SK-N-SH treated with all-trans-retinoic acid at 6 μM for 48 hours (cell line): ENCODE data around the gene DNMT3L.

ENCODE experiments used
- ATAC-seq: fragments of 200-7000 bp; cut with Tn5 transposase; 3 replicates; pipeline ENCODE4 v1.9.1; 2020; ENCODE audit warnings: mild to moderate bottlenecking, moderate library complexity
- BACH2 ChIP-seq: fragments of 250-450 bp; sonication (Bioruptor Pico); IDR thresholded peaks from 2 replicates; pipeline ENCODE4 v1.9.0; 2021; ENCODE audit warnings: mild to moderate bottlenecking, borderline replicate concordance
- CSDC2 ChIP-seq: fragments of 250-450 bp; sonication (Bioruptor Pico); IDR thresholded peaks from 2 replicates; pipeline ENCODE4 v1.5.0; 2020; ENCODE audit warnings: mild to moderate bottlenecking, moderate library complexity
- ESRRG ChIP-seq: fragments of 250-450 bp; sonication (Bioruptor Pico); IDR thresholded peaks from 2 replicates; pipeline ENCODE4 v1.6.1; 2021; ENCODE audit warnings: mild to moderate bottlenecking
- GLIS3 ChIP-seq: fragments of 250-450 bp; sonication (Bioruptor Pico); IDR thresholded peaks from 2 replicates; pipeline ENCODE4 v1.5.0; 2020; ENCODE audit warnings: mild to moderate bottlenecking, moderate library complexity
- ISL1 ChIP-seq: fragments of 250-450 bp; sonication (Bioruptor Pico); IDR thresholded peaks from 2 replicates; pipeline ENCODE4 v2.1.2; 2022; ENCODE audit warnings: mild to moderate bottlenecking, moderate library complexity
- OSR1 ChIP-seq: fragments of 250-450 bp; sonication (Bioruptor Pico); IDR thresholded peaks from 2 replicates; pipeline ENCODE4 v1.8.0; 2022; ENCODE audit warnings: moderate library complexity, mild to moderate bottlenecking, inconsistent platforms
- PPARA ChIP-seq: fragments of 250-450 bp; sonication (Bioruptor Pico); IDR thresholded peaks from 2 replicates; pipeline ENCODE4 v1.5.0; 2020; ENCODE audit warnings: mild to moderate bottlenecking, borderline replicate concordance
- SNAI2 ChIP-seq: fragments of 250-450 bp; sonication (Bioruptor Pico); IDR thresholded peaks from 2 replicates; pipeline ENCODE4 v1.5.0; 2020; ENCODE audit warnings: mild to moderate bottlenecking, moderate library complexity
- TCF4 ChIP-seq: fragments of 250-450 bp; sonication (Bioruptor Pico); IDR thresholded peaks from 2 replicates; pipeline ENCODE4 v1.8.0; 2021; ENCODE audit warnings: mild to moderate bottlenecking, moderate library complexity, borderline replicate concordance
- TOX ChIP-seq: fragments of 250-450 bp; sonication (Bioruptor Pico); IDR thresholded peaks from 2 replicates; pipeline ENCODE4 v1.8.0; 2021; ENCODE audit warnings: mild to moderate bottlenecking, moderate library complexity, borderline replicate concordance
- ZFP3 ChIP-seq: fragments of 250-450 bp; sonication (Bioruptor Pico); IDR thresholded peaks from 2 replicates; pipeline ENCODE4 v1.5.0; 2020; ENCODE audit warnings: mild to moderate bottlenecking, moderate library complexity
- ZFP30 ChIP-seq: fragments of 450-650 bp; formaldehyde crosslinking; IDR thresholded peaks from 2 replicates; pipeline ENCODE4 v1.5.0; 2022; ENCODE audit warnings: mild to moderate bottlenecking, moderate library complexity
- ZNF565 ChIP-seq: fragments of 450-650 bp; formaldehyde crosslinking; conservative IDR thresholded peaks from 2 replicates; pipeline ENCODE4 v1.5.0; 2020; ENCODE audit warnings: low read depth, mild to moderate bottlenecking, moderate library complexity
- ZNF70 ChIP-seq: fragments of 450-650 bp; formaldehyde crosslinking; IDR thresholded peaks from 2 replicates; pipeline ENCODE4 v1.5.0; 2020; ENCODE audit warnings: mild to moderate bottlenecking, moderate library complexity
- ZNF8 ChIP-seq: fragments of 450-650 bp; formaldehyde crosslinking; IDR thresholded peaks from 2 replicates; pipeline ENCODE4 v1.5.0; 2020; ENCODE audit warnings: mild to moderate bottlenecking, moderate library complexity
- TF ChIP-seq, protein P1 (sequence below): fragments of 250-450 bp; sonication (Bioruptor Pico); IDR thresholded peaks from 2 replicates; pipeline ENCODE4 v1.8.0; 2021; ENCODE audit warnings: low read depth, mild to moderate bottlenecking, moderate library complexity, borderline replicate concordance
- TF ChIP-seq, protein P2 (sequence below): fragments of 250-450 bp; sonication (Bioruptor Pico); IDR thresholded peaks from 2 replicates; pipeline ENCODE4 v1.5.1; 2020; ENCODE audit warnings: low read depth, mild to moderate bottlenecking, moderate library complexity
- TF ChIP-seq, protein P3 (sequence below): fragments of 250-450 bp; sonication (Bioruptor Pico); IDR thresholded peaks from 2 replicates; pipeline ENCODE4 v1.5.0; 2020; ENCODE audit warnings: mild to moderate bottlenecking, moderate library complexity
- TF ChIP-seq, protein P4 (sequence below): fragments of 250-450 bp; sonication (Bioruptor Pico); IDR thresholded peaks from 2 replicates; pipeline ENCODE4 v1.8.0; 2020; ENCODE audit warnings: mild to moderate bottlenecking, moderate library complexity, borderline replicate concordance
- TF ChIP-seq, protein P5 (sequence below): fragments of 250-450 bp; sonication (Bioruptor Pico); IDR thresholded peaks from 2 replicates; pipeline ENCODE4 v1.5.1; 2021; ENCODE audit warnings: mild to moderate bottlenecking, moderate library complexity

The DNMT3L gene

DNA sequence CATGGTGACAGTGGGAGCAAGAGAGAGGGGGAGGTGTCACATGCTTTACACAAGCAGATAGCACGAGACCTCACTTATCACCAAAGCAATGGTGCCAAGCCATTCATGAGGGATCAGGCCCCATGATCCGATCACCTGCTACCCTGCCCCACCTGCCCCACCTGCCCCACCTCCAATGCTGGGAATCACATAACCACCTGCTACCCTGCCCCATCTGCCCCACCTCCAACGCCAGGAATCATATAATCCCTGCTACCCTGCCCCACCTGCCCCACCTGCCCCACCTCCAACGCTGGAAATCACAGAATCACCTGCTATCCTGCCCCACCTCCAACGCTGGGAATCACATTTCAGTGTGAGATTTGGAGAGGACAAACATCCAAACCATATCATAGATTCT is 13.3 kb upstream of the DNMT3L start (continued):
- no peak for TF ChIP-seq CSDC2 (CRISPR knock-in tag)

DNA sequence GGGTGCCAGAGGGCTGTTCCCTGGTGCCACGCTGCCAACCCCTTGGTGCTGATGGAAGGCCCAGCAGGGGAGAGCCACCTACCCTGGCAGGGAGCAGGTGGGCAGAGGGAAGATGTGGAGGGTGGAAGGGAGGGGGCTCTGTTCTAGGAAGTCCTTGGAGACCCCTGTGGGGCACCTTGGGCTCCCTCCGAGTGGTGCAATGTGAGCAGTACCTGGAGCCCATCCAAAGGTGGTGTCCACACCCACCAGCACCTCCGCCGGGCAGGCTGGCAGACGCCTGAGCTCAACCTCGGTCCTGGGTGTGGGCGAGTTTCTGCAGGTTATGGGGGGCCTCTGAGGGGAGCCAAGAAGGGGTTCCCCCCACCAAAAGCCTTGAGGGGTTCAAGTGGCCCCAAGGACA is 11.3 kb upstream of the DNMT3L start:
- ATAC-seq = no peak
- TF ChIP-seq, protein P1, sequence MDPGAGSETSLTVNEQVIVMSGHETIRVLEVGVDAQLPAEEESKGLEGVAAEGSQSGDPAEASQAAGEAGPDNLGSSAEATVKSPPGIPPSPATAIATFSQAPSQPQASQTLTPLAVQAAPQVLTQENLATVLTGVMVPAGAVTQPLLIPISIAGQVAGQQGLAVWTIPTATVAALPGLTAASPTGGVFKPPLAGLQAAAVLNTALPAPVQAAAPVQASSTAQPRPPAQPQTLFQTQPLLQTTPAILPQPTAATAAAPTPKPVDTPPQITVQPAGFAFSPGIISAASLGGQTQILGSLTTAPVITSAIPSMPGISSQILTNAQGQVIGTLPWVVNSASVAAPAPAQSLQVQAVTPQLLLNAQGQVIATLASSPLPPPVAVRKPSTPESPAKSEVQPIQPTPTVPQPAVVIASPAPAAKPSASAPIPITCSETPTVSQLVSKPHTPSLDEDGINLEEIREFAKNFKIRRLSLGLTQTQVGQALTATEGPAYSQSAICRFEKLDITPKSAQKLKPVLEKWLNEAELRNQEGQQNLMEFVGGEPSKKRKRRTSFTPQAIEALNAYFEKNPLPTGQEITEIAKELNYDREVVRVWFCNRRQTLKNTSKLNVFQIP (CRISPR knock-in tag) = no peak
- no peak for TF ChIP-seq ZFP30
- TF ChIP-seq, protein P2, sequence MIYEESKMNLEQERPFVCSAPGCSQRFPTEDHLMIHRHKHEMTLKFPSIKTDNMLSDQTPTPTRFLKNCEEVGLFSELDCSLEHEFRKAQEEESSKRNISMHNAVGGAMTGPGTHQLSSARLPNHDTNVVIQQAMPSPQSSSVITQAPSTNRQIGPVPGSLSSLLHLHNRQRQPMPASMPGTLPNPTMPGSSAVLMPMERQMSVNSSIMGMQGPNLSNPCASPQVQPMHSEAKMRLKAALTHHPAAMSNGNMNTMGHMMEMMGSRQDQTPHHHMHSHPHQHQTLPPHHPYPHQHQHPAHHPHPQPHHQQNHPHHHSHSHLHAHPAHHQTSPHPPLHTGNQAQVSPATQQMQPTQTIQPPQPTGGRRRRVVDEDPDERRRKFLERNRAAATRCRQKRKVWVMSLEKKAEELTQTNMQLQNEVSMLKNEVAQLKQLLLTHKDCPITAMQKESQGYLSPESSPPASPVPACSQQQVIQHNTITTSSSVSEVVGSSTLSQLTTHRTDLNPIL (CRISPR knock-in tag) = no peak
- TF ChIP-seq, protein P3, sequence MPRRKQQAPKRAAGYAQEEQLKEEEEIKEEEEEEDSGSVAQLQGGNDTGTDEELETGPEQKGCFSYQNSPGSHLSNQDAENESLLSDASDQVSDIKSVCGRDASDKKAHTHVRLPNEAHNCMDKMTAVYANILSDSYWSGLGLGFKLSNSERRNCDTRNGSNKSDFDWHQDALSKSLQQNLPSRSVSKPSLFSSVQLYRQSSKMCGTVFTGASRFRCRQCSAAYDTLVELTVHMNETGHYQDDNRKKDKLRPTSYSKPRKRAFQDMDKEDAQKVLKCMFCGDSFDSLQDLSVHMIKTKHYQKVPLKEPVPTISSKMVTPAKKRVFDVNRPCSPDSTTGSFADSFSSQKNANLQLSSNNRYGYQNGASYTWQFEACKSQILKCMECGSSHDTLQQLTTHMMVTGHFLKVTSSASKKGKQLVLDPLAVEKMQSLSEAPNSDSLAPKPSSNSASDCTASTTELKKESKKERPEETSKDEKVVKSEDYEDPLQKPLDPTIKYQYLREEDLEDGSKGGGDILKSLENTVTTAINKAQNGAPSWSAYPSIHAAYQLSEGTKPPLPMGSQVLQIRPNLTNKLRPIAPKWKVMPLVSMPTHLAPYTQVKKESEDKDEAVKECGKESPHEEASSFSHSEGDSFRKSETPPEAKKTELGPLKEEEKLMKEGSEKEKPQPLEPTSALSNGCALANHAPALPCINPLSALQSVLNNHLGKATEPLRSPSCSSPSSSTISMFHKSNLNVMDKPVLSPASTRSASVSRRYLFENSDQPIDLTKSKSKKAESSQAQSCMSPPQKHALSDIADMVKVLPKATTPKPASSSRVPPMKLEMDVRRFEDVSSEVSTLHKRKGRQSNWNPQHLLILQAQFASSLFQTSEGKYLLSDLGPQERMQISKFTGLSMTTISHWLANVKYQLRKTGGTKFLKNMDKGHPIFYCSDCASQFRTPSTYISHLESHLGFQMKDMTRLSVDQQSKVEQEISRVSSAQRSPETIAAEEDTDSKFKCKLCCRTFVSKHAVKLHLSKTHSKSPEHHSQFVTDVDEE (CRISPR knock-in tag) = no peak
- no peak for TF ChIP-seq TCF4 (CRISPR knock-in tag)
- no peak for TF ChIP-seq ISL1 (CRISPR knock-in tag)
- no peak for TF ChIP-seq ZNF70 (CRISPR knock-in tag)
- TF ChIP-seq PPARA = no peak
- TF ChIP-seq BACH2 (CRISPR knock-in tag) = no peak

DNA sequence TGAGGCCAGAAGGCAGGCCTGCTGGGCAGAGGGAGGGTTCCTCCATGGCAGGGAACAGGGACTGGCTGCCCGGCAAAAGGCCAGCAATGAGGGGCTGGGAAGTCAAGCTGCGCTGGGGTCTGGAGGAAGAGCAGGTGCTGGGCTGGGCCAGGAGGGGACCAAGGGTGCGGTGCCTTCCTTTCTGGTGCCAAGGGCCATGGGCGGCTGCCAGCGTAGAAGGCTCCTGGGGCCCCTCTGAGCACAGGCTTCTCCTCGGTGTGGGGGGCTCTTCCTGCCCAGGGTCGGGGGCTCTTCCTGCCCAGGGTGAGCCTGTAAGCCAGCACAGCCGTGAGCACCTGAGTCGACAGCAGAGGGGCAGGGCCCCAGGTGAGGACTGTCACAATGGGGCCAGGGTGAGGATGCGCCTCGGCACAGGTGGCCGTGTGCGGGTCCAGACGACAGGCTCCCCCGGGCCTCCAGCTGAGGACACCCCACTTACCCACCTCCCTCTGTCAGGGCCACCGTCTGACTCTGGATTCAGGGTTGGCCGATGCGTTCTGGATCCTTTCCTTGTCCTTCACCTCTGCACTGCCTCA is 10.7 kb upstream of the DNMT3L start:
- TF ChIP-seq ZFP30 = no peak
- TF ChIP-seq, protein P1 (CRISPR knock-in tag) = no peak
- no peak for TF ChIP-seq SNAI2 (CRISPR knock-in tag)
- no peak for TF ChIP-seq ZNF70 (CRISPR knock-in tag)
- no peak for TF ChIP-seq BACH2 (CRISPR knock-in tag)
- TF ChIP-seq ISL1 (CRISPR knock-in tag) = no peak
- TF ChIP-seq CSDC2 (CRISPR knock-in tag) = no peak
- no peak for TF ChIP-seq TOX
- no peak for TF ChIP-seq ZNF565 (CRISPR knock-in tag)
- TF ChIP-seq PPARA = no peak
- TF ChIP-seq, protein P4, sequence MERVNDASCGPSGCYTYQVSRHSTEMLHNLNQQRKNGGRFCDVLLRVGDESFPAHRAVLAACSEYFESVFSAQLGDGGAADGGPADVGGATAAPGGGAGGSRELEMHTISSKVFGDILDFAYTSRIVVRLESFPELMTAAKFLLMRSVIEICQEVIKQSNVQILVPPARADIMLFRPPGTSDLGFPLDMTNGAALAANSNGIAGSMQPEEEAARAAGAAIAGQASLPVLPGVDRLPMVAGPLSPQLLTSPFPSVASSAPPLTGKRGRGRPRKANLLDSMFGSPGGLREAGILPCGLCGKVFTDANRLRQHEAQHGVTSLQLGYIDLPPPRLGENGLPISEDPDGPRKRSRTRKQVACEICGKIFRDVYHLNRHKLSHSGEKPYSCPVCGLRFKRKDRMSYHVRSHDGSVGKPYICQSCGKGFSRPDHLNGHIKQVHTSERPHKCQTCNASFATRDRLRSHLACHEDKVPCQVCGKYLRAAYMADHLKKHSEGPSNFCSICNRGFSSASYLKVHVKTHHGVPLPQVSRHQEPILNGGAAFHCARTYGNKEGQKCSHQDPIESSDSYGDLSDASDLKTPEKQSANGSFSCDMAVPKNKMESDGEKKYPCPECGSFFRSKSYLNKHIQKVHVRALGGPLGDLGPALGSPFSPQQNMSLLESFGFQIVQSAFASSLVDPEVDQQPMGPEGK = no peak
- TF ChIP-seq, protein P2 (CRISPR knock-in tag) = no peak
- TF ChIP-seq, protein P5, sequence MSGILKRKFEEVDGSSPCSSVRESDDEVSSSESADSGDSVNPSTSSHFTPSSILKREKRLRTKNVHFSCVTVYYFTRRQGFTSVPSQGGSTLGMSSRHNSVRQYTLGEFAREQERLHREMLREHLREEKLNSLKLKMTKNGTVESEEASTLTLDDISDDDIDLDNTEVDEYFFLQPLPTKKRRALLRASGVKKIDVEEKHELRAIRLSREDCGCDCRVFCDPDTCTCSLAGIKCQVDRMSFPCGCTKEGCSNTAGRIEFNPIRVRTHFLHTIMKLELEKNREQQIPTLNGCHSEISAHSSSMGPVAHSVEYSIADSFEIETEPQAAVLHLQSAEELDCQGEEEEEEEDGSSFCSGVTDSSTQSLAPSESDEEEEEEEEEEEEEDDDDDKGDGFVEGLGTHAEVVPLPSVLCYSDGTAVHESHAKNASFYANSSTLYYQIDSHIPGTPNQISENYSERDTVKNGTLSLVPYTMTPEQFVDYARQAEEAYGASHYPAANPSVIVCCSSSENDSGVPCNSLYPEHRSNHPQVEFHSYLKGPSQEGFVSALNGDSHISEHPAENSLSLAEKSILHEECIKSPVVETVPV (CRISPR knock-in tag) = no peak
- TF ChIP-seq GLIS3 = no peak
- no peak for TF ChIP-seq OSR1 (CRISPR knock-in tag)
- no peak for TF ChIP-seq ESRRG (CRISPR knock-in tag)
- TF ChIP-seq ZNF8 (CRISPR knock-in tag) = no peak
- TF ChIP-seq, protein P3 (CRISPR knock-in tag) = no peak
- TF ChIP-seq TCF4 (CRISPR knock-in tag) = no peak
- no peak for TF ChIP-seq ZFP3
- no peak for ATAC-seq
